HG02642 (cell line): Measurements from ENCODE around the gene ACADL.

Source experiments
- ATAC-seq: cut with Tn5 transposase; IDR thresholded peaks from one replicate; pipeline ENCODE4 v1.9.1; 2021; ENCODE audit warnings: mild to moderate bottlenecking; ENCODE audit not compliant: unreplicated experiment, poor library complexity

Gene ACADL

DNA sequence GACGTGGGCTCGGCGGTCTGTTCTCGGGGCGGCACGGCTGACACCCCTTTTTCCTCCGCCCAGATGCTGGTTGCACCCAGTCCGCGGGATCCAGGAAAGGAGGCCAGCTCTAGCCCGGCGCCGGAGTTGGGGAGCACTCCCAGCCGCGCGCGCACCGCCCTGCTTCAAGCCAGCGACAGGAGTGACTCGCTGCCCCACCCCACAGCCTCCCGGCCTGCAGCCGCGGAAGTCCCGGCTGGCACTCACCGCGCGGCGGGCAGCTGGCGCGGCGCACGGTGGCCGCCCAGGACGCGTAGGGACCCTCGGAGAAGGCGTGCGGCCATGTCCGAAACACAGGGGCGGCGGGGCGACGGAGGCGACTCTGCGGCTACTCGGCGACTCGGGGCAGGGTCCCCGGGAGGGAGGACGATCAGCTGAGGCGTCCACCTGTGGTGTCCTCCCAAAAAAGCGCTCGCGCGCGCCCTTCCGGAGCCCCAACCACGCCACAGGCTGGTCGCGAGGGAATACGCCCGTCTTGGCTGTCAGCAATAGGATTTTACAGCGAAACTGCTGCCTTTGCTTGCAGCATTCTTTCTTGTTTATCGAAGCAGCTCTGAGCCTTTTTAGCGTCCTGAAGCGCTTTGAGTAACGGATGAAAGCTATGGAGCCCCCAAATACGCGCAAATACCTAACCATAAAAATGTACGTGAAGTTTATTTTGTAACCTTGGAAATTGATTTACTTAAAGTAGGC is at the start of gene ACADL:
TSS of gene ACADL (minus strand) at position 507 of the 732 bp plus-strand sequence. CDS start at position 323, 184 bp downstream.
- peak; percentile 67 for ATAC-seq

DNA sequence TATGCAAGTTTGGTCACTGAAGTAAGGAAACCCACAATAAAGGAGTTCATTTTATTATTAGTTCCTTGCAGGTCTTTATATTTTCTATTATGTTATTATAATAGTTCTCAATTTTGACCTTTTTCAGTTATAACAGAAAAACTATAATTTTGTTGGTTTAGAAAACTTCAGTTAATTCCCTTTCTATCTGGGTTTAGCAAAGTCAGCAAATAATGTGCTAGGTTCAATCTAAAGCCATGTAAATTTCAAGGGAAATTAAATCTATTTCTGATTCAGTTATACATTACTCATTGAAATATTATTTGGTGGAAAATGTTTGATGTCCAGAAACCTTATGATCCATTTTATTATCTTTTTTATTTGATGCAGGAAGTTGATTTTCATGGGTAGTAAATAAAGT is 46.1 kb upstream of the ACADL start:
- ATAC-seq, result no peak

DNA sequence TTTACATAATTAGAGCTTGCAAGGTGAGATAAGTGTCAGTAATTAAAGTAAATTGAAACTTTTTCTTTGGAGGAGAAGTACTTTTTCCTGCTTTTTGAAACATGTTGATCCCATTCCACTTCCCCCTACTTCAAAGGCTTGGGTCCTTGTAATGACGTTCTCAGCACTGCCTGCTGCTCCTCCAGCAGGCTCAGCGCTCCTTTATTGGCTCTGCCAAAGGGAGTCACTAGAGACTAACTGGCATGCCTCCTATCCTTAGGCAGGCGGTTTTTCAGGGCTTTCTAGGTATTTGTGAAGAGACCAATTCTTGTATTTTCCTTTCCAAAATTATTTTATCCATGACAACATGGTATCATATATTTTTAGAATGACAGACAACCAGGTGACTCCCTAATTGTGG is 43.9 kb upstream of the ACADL start:
- no peak for ATAC-seq

DNA sequence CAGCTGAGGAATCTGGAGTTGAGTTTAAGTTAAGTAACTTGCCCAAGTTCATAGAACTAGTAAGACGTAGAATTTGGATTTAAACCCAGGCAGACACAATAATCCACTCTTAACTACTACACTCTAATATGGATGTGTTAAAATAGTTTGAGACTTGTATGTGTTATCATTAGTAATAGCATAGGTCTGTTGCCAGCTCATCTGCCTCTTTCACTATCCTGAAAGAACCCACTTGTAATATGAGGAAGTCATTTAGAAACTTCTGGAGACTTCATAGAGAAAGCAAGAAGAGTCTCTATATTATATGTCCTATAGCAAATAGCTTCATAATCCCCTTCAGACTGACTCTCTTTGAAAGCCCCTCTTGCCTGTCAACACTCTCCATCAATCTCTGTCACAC is 43.0 kb upstream of the ACADL start:
- no peak for ATAC-seq

DNA sequence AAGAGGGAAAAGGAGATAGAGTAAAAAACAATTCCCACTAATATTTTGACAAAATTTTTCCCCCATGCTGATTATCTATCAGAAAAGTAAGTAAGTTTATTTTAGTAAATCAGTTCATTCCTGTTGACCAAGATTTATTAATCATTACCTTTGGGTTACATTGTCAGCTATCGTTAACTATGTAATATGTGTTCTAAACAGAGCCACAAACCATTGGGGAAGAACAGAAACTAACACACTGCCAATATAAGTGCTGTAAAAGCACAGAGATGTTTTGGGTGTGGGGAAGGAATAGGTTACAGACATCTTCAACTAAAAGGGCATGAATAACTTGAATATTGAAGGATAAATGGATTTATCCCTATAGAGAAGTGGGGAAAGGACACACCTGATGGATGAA is 42.5 kb upstream of the ACADL start:
- no peak for ATAC-seq

DNA sequence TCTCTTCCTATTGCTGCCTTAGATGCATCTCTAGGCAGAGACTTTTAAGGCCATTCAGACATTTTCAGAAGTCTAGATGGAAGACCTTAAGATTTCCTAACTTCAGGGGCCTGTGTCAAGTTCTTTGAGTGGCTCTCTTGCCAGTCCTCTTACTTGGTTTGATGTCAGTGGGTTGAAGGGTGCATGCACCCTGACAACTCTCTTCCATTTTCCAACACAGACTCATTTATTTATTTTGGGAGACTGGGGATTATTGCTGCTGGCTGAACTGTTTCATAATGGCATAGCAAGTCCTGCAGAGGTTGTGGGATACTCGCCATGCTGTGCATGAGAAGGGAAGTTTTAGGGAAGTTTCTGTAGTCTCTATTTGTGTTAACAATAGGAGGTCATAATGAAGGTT is 39.0 kb upstream of the ACADL start:
- ATAC-seq, result no peak

DNA sequence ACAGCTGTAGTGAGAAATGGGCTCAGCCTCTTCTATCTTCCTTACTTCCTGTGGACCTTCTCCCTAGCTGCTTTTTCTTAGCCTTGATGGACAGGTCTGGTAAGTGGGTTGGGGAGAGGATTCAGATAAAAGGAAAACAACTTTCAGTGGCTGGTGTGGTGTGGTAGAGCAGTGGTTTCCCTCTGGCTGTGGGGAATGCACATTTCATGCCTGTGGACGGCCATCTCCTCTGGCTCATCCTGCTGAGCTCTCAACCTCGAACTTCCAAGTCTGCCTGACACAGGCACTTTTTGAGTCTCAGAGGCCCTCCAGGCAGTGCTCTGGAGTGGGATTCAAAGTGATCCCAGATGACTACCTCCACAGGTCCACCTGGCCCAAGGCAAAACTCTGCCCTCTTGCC is 38.6 kb upstream of the ACADL start:
- ATAC-seq, result no peak

DNA sequence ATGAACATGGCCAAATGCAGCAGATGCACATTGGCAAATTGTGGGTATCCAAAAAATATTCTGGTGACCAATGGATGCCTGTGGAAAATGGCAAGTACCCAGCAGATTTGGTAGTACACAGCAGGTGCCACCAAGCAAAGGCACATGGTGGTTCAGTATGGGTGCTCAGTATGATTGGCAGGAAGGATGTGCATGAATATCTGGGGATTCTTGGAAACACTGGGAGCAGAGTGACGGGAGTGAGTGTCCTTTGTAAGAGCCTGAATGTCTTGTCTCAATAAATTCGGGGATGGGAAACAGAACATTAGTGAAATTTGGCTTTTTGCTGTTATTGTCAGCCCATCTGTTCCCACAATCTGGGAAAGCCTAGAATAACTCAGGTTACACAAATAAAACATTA is 36.8 kb upstream of the ACADL start:
- ATAC-seq, result no peak

DNA sequence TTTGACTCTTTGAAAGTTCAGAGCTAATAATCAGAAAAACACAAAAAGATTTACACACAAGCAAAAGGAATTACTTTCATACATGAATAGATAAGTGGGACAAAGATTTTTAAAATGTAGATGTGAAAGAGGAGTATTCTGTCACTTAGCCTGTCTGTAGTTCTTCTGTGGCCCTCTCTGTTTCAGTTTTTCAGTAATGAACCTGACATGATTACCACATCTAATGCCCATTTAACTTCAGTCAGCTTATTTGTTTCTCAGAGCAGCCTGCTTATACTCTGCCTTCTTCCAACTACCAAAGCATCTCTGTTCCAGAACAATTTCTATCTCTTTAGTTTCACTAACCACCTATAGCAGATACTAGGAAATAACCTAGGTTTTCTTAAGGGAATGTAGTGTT is 34.4 kb upstream of the ACADL start:
- no peak for ATAC-seq

DNA sequence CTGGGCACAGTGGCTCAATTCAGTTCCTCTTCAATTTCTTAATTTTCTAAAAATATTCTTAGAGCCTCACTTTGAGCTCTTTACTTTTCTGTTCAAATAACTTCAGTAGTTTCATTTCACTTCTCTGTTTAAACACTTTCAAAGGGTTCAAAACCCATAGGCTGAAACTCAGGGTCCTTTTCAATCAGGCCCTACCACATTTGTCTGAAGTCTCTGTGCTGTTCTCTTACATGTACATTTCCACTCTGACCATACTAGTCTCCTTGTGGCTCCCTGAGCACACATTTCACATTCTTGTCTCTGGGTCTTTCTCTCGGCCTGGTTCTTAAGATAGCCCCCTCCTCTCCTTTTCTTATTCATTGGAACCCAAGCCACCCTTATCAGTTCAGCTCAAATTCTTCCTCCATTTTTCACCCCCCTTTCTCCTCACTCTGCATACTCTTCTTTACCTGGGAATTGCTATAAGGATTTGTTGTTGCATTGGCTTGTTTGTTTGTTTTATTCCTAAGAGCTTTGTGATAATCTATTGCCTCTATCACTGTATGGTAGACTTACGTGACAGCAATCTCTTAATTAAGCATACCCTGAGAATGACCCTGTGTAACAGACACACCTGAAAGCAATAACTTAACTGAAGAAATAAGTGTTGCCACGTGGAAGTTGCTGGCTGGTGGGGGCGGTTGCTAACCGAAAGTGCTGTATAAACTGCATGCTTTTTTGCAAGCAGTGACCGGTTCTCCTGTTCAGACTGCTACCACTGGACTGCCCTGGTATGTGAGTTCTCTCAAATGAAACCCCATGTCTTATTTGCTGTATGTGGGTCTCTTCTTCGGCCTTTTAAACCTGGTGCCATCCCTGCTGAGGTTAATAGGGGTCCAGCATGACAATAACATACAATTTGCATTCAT is 27.7 kb upstream of the ACADL start:
- no peak for ATAC-seq

DNA sequence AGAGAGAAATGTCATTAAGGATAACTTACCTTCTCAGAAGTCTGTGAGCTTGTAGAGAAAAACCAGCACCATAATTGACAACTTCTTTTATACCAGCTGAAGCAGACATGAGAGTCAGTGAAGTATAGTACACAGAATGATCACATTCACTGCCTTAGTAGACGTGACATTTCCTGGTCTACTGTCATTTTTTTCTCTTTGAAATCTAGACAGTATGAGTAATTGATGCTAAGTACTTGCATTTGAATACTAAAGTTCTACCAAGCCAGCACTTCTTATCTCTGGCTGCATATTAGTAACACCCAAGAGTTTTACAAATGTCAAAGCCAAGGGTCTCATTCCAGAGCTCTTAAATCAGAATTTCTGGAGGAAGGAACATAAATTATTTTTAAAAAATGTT is 25.4 kb upstream of the ACADL start:
- no peak for ATAC-seq

DNA sequence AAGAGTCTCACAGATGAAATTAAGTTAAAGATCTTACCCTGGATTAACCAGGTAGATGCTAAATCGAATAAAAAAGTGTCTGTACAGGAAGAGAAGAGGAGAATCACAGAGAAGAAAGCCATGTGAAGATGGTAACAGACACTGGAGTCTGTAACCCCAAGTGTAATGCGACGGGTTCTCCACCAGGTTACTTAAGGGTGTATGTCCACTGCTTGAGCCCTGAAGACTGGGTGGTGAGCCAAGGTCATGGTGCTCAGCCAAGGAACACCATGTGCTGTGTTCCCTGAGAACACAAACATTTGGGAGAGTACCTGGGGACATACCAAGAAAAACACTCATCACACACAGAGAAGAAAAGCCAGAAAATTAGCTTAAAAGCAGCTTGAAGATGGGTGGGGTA is 8.2 kb upstream of the ACADL start:
- ATAC-seq, result no peak

DNA sequence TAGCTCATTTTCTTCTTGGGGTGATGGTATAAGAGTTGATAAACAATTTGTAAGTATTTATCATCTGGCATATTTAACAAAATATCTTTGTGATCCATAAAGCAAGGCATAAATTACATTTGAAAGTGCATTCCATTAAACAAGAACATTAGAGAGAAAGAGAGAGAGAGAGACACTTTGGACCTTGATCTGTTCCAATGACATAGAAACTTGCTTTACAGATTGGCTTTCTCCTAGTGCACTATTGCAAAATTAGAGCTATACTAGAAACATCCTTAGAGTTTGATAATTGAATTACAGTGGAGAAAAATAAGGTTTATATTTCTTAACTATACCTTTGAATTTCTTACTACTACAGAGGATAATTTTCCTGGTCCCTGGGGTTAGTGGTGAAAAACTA is 5.7 kb upstream of the ACADL start:
- ATAC-seq, result no peak

DNA sequence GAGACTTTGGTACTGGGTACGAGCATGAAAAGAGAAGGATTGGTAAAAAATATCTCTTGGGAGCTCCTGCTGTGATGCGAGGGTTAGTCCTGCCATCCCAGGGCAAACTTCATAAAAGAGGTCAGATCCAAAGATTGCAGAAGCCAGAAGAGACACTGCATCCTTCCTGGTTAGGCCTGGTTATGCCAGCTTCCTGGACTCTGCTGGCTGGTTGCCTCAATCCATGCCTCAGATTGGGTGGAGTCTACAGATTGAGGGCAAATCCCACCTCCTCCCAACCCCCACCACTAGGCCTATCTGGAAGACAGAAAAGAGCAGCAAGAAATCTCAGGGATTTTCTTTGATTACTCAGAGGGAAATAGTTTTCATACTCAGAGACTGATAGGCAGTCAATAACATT is 5.3 kb upstream of the ACADL start:
- ATAC-seq, result no peak

DNA sequence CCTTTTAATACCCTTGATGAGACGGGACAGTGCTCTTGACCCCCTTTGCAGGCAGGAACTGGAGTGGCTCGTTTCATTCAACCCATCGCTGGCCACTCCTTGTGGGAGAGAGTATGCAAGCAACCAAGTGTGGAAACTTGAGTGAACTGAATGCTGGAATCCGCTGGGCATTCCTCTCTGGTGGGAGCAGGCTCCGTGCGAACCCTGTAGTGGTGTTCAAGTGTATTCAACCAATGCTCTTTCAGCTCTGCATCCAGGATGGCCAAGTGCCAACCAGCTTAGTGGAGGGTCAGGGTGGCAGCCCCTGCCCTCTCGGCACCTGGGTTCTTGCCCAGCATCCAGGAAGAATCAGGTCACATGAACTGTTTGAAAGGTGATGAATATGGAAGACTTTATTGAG is 3.3 kb upstream of the ACADL start:
- ATAC-seq, result no peak

DNA sequence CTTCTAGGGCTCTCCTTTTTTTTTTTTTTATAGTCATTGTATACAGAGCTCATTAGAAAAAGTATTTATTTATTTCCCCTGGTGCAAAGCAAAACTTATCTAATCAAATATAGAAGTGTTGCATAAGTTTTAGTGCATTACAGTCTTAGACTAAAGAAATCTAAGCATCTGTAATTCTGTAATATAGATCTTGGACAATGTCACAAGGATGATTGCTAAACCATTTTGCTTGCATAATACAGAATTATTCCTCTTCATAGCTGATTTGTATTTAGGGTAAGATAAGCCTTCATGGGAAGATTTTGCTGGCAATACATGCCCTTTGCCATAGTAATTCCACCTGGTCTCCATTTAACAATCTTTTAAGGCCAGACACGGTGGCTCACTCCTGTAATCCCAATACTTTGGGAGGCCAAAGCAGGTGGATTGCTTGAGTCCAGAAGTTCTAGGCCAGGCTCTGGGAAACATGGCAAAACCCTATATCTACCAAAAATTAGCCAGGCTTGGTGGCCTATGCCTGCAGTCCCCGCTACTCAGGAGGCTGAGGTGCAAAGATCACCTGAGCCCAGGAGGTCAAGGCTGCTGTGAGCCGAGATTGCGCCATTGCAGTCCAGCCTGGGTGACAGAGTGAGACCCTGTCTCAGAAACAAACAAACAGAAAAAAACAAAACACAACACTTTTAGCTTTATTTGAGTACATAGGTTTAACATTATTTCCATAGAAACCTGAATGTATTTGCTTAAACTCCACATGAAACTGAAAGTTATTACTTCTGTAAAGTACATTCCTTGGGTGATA is 2.2 kb upstream of the ACADL start:
- no peak for ATAC-seq

DNA sequence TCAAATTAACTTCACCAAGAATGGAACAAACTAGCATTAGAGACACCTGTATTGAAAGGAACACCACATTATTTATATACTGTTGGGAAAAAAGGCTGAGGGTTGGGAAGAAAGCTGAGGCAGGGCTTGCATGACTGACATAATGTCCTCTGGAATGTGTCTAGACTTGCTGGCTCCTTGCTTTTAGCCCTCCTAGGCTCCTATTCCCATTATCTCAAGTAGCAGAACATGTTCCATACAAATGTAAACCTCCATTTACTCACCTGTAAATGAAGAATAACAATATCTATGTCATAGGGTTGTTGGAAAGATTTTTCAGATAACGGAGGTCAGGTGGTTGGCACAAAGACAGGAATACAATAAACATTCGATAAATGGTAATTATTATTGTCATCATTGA is 976 bp upstream of the ACADL start:
- ATAC-seq, result no peak

DNA sequence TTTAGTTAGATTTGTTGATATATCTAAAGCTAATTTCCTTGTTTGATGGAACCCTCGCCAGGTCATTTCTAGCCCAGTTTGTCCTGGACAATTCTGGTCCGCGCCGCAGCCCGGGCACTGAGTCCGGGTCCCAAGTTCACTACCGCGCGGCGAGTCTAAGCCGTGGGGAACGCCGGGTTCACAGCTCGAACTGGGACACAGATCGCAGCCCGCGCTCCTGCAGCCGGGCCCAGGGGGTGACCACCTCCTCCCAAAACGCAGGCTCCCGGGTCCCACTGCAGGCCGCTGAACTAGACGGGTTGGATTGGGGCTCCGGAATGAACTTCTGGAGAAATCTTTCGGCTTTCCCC is 681 bp downstream of the ACADL start:
- ATAC-seq, result peak; percentile 33

DNA sequence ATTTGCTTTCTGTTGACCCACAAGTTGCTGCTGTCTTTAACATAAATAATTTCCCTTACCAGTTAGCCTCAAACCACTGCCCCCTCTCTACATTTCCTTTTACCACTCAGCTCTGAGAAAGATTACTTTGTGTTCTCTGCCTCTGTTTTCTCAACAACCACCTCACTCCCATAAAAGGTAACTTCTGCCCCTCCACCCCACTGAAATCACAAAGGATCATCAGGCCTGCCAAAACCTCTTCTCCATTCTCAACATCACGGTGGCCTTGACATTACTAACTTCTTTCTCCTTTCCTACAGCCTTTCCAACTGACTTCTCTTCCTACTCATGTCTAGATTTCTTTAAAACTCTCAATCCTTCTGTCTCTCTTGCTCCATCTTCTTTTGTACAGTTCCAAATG is 10.1 kb downstream of the ACADL start:
- ATAC-seq, result no peak

DNA sequence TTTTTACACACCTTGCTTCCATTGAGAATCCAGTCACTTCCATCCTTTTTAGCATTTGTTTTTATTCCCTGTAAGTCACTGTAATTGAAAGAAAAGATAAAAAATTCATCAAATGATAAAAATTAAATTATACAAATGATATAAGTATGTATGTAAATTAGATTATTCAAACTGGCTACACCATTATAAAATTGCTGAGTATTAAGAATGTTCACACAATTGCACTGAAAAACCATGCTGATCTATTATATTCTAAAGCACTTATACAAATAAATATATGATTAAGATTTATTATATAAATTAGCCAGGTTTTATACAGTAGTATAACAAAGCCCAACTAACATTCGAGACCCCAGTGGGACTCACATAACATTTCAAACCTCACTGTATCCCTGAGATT is 15.1 kb downstream of the ACADL start:
- ATAC-seq, result no peak

DNA sequence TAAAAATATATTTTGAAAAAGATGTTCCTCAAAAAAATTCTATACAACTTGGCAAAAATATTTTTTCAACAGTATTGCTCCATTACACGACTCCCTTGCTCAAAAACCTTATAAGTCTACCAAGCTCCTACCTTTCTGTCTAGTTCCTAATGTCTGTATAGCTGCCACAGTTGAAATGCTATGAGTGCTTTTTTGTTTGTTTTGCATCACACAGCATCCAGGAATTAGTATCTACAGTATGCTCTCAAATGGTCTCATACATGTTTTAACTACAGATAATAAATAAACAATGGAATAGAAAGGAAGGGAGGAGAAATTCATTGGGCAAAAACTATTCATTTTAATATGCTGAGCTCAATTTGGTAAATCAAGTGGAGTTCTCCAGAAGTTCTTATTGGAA is 17.3 kb downstream of the ACADL start:
- no peak for ATAC-seq
